NCI-H82 (cell line): ENCODE data around the gene MATN3.
"Not testable (repeated sequence)": the region's sequence is repeated elsewhere in the genome, so short reads cannot be mapped to it uniquely, and the experiment has no call there.

Experiments used
- DNase-seq: peaks from one replicate; lab custom pipeline; 2025; lab: John Stamatoyannopoulos, UW

The MATN3 gene, protein sequence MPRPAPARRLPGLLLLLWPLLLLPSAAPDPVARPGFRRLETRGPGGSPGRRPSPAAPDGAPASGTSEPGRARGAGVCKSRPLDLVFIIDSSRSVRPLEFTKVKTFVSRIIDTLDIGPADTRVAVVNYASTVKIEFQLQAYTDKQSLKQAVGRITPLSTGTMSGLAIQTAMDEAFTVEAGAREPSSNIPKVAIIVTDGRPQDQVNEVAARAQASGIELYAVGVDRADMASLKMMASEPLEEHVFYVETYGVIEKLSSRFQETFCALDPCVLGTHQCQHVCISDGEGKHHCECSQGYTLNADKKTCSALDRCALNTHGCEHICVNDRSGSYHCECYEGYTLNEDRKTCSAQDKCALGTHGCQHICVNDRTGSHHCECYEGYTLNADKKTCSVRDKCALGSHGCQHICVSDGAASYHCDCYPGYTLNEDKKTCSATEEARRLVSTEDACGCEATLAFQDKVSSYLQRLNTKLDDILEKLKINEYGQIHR

GRCh38 chr2:20012282-20013125 lies at the start of gene MATN3:
Gene MATN3, minus strand, starts transcription at chr2:20012668. Its CDS starts 37 bp downstream, at chr2:20012631.
- peak; percentile 26 for DNase-seq

DNA sequence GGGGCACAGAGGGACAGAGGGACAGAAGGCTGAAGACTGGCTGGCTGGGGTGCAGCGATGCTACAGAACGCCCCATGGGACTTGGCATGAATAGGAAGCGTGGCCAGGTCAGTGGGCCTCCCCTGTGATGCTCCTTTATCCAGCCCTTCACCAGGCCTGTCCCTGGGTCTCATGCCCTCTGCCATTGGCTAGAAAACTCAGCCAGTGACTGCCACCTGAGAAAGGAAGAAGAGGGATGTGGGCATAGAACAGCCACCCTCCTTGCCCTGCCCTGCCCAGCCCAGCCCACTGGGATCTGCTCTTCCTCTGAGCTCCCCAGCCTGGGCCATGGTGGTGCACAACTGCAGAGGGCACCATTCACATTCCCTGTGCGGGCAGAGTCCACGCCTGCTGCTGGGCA lies 49.5 kb upstream of the MATN3 start:
- DNase-seq: no peak

DNA sequence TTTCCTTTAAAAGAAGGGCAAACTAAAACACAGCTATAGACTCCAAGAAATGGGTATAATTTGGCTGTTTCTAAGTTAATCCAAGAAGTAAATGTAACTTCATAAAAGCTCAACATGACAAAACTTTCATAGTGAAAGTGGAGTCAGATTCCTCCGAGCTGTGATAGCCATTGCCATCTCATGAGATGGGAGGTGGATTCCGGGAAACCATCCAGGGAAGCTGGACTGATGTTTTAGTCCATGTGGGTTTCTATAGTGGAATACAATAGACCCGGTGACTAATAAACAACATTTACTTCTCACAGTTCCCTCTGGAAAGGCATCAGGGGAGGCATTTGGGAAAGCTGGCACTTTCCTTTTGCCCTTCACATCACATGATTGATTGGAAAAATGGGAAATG lies 49.0 kb upstream of the MATN3 start:
- DNase-seq: no peak

GRCh38 chr2:20060106-20060505 lies 47.6 kb upstream of the MATN3 start:
- DNase-seq: peak; percentile 21

GRCh38 chr2:20057268-20057667 lies 44.8 kb upstream of the MATN3 start:
- DNase-seq: no peak

DNA sequence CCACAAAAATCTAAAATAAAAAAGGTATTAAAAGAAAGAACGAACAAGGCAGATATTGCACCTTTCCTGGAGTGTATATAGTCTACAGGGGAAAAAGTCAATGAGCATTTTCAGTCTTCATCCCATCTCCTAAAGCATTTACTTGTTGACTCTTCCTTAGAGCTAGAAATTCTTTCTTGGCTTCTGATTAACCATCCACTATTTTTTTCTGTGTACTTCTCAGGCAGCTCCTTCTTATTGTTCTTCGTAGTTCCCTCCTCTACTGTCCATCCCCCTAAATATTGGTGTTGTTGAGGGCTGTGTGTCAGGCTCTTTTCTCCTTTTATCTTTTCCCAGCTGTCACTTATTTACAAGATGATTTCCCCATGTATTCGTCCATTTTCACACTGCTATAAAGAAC lies 42.5 kb upstream of the MATN3 start:
- DNase-seq: no peak

GRCh38 chr2:20054119-20054518 lies 41.7 kb upstream of the MATN3 start:
- DNase-seq: no peak

DNA sequence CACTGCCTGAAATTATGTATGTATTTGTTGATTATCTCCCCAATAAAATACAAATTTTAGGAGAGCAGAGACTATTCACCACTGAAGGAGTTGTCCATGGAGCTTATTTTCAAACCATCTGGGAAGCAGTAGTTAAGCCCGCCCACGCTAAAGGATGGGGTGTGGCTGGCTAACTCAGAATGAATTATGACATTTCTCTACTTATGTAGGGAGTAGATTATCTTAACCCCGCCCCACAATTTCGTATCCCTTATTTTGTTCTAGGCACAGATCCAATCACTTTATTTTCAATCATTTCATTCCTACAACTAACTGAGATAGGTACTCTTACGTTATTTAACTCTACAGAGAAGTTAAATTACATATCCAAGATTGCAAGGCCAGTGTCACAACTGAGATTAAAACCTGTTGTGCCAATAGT lies 40.4 kb upstream of the MATN3 start:
- peak; percentile 89 for DNase-seq

DNA sequence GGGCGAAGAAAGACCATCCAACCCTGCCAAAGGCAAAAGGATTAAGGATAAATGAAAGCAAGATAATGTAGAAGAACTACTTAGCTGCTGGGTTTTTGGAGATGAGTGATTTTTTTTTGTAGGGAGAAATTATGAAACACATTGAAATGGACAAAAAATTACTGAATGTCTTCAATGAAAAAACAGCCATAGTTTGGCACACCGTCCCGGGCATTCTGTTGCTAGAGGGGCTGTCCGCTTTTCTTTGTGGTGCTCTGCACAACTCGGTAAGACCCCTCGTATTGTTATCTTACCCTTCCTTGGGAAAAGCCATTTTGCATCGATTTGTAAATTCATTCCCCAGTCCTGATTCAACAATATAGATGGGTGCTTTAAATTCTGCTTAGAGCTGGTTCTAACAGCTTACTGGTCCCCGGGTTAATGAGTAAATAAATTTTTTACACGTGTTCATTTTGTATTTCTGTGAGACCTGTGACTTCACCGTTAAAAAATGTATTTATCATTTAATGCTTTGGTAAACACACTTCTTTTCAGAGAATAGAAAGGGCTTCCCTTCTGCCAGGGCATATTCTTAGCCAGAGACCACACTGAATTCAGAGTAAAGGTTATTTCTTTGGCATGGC lies 39.9 kb upstream of the MATN3 start:
- DNase-seq: peak; percentile 59

DNA sequence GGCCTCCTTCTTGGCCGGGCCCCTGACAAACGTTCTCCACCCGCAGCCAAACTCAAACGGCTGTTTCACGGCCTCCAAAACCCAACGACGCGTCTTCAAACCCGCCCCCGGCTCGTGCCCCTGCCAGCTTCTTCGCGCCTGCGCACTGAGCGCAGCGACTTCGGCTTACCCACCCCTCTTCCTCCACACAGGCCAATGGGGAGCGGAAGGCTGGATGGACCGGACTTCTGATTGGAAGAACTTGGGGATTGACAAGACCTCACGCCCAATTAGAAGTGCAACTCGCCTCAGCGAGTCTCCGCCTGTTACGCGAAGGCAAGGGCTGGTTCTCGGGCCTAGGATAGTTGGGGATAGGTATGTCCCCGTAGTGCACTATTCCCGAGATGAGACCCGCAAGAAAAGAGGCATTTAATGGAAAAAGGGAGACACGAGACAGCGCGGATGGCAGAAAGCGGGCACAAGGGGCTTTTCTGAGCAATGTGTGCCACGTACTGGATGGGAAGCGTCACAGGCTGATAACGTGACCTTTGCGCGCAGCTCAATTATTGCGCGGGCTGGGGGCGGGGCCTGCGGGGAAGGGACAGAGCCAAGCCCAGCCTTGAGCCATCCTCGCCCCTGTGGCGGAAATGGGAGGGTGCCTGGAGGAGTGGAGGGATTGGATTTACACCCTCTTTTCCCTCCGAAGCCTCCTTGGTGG lies 39.2 kb upstream of the MATN3 start, which contains the start of gene LAPTM4A:
Gene LAPTM4A, minus strand, starts transcription at position 97 of the 697 bp plus-strand sequence. CDS start 108 bp downstream, outside the sequence.
- DNase-seq: peak; percentile 100

GRCh38 chr2:20050646-20051531 lies 38.4 kb upstream of the MATN3 start:
- peak; percentile 76 for DNase-seq

DNA sequence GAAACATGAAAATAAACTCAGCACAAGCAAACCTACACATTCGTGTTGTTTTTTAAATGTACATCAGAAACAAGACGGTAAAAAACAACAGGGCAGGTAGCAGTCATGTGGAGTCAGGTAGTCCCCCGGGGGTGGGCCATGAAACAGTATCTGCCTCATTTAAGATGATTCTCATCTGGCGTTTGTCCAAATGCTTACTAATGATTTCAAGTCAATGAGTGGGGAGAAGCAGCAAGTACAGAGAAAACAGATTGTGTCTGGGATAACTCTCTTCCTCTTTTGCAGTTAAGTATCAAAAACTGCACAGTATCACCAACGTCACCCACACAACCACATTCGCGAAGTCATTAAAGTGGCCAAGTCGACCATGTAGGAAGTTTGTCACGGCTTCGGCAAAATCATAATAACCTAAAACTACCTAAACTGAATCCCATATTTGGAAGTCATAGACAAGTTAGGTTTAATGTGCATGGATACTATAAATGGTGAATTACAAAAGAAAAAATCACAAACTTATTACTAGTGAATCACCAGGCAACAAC lies 37.7 kb upstream of the MATN3 start:
- peak; percentile 74 for DNase-seq

DNA sequence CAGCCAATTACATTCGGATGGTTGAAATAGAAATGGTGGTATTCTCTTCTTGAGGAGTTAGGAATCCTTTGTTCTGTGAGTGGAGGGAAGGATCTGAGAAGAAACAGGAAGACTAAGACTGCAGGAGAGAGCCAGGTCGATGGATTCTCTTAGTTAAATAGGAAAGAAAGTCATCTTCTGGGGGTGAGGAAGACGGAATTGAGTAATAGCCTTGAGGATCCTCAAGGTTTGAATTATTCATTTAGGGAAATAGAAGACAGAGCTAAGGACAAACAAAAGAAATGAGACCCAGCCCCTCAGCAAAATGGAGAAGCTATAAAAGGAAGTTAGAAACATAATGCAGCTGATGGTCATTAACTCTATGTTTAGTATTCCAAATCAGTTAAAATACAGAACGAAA lies 37.2 kb upstream of the MATN3 start:
- DNase-seq: peak; percentile 38

- DNase-seq: peak; percentile 47
Observed at GRCh38 chr2:20048488-20049448, 36.3 kb upstream of the MATN3 start.

GRCh38 chr2:20045712-20046292 lies 33.3 kb upstream of the MATN3 start:
- DNase-seq: not testable (repeated sequence)

DNA sequence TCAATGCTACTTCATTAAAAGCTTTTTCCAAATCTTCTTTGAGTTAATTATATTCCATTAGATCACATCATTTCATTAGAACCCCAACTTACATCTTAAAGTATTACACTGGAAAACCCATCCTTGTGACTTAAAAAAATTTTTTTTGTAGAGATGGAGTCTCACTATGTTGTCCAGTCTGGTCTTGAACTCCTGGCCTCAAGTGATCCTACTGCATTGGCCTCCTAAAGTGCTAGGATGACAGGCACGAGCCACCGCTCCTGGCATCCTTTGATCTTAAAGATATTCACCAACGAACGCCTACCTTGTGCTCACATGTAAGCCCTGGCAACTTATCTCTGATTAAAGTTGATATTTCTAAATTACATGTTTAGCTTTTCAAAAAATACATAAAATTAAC lies 32.3 kb upstream of the MATN3 start:
- no peak for DNase-seq

DNA sequence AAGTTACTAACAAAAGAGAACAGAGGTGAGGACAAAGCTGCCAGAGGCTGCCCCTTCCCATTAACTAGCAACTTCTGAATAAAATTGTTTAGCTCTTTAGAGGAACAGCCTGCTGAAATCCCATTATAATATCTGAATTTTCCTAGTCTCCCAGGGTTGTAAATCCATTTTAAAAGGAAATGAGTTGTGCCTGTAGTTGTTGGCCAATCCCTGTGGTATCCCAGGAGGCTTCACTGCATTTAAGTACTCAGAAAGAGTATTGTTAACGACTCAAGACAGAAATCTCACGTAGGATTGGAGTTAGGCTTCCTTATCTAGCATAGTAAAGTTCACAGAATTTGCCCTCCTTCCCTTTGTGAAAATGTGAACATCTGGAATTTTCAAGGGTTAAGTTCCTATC lies 30.1 kb upstream of the MATN3 start:
- DNase-seq: no peak

GRCh38 chr2:20040489-20041172 lies 28.2 kb upstream of the MATN3 start:
- no peak for DNase-seq
